HG03565 (cell line): ENCODE data around the gene ZCCHC18.
"Not testable (repeated sequence)": the region's sequence is repeated elsewhere in the genome, so short reads cannot be mapped to it uniquely, and the experiment has no call there.

Experiments
- ATAC-seq: cut with Tn5 transposase; IDR thresholded peaks from one replicate; pipeline ENCODE4 v1.9.1; 2021; ENCODE audit warnings: mild to moderate bottlenecking, moderate library complexity; ENCODE audit not compliant: unreplicated experiment

ZCCHC18 gene

DNA sequence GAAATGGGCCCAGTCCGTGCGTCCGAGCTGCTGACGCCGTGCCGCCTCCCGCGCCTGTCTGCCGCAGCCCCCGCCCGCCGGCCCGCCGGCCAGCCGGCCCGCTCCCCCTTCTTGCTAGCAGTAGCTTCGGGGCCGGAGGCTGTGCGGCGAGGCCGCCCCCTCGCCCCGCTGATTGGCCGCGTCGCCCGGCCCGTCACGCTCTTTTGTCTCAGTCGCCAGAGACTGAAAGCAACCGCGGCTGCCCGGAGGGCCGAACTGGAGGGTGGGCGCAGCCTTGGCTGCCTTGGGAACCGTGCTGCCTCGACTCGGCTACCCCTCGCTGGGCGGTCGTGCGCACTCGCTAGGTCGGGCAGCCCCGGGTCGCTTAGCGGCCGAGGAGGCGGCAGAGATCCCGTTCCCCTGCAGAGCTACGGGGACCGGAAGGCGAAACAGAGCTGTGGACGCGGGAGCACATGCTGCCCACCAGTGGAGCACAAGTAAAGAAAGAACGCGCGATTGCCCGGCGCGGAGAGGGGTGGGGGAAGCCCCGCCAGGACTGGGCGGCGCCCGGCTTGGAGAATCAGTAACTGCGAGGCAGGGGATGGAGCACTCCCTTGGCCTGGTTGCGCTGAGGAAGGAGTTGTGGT, at the start of gene ZCCHC18:
TSS of gene ZCCHC18 (plus strand) at position 198 of the 626 bp plus-strand sequence. CDS start 1,589 bp downstream, outside the sequence.
- peak; percentile 53 for ATAC-seq

DNA sequence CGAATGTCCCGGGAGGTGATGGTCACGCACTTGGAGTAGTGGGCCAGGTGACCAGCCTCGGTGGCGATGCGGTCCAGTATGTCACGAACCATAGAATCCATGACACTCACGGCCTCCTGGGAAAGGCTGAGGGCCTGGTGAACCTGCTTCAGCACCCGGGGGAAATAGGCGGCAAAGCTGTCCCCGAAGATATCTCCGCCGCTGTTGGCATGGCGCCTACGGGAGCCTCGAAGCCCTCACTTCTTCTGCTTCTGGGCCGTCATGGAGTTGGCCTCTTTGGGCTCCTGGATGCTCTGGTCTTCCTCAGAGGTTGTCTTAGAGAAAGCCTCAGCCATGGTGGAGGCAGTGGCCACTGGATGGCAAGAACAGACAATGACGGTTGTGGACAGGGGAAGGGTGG, 49.7 kb upstream of the ZCCHC18 start:
- ATAC-seq = not testable (repeated sequence)

DNA sequence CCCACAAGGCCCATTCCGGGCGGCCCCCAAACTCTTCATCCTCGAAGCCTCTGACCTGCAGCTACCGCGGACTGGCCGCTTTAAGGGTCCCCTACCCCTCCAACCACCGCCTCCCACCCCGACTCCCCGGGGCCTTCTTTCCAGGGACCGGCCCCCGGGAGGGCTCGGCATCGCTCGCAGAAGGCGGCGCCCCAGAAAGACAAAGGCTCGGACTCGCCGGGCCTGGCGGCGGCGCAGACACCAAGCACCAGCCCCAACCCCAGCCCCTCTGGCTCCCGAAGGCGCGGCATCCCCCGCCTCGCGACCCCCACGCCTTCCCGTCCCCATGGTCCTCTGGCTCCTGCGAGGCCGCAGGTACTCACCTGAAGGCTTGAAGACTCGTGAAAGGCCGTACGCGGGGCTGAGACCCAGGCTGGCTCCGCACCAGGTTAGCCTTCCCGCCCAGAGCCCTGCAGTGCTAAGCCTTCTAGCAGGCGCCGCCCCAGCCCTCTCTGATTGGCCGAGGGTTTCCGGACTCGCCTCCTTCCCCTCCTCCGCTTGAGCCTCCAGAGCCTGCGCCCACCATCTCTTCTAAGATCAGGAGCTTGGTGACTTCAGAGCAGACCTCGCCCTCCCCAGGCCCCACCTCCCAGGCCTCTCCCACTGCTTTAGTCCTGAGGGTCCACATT, 36.4 kb upstream of the ZCCHC18 start, which contains the start of gene TMSB15C:
TSS of gene TMSB15C (minus strand) at position 459 of the 668 bp plus-strand sequence.
- ATAC-seq = peak; percentile 98

DNA sequence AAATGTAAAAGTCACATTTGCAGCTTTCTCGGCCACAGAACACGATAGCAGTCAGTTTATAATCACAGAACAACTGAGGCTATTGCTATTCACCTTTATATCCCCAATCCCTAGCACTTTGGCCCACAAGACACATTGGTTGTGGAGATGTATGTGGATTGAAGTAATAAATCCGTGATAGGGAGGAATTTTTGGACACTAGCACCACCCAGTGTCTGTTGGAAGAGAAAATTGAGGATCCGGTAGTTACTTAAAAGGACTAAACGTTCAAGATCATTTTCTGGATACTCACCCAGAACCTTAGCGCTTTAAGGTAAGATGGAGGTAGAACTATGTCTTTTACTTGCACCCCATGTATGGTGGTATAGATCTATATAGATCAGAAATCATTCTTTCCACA, 34.5 kb upstream of the ZCCHC18 start:
- not testable (repeated sequence) for ATAC-seq

DNA sequence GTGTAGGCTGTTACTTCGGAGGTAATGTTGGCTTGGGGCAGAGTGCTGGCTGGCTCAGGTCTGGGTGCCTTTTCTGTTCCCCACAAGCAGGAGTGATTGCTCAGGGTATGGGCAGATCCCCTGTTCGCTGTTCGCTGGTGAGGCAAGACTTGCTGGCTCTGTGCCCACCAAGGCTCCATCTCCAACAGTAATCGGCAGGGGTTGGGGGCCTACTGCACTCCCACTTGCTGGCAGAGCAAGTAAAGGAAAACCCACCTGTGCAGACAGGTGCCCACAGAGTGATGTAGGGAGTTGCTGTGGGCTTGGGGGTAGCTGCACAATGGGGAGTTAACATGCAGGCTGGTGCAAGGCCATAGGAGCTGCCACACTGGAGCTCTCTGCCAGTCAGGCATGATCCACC, 28.3 kb upstream of the ZCCHC18 start:
- no peak for ATAC-seq

DNA sequence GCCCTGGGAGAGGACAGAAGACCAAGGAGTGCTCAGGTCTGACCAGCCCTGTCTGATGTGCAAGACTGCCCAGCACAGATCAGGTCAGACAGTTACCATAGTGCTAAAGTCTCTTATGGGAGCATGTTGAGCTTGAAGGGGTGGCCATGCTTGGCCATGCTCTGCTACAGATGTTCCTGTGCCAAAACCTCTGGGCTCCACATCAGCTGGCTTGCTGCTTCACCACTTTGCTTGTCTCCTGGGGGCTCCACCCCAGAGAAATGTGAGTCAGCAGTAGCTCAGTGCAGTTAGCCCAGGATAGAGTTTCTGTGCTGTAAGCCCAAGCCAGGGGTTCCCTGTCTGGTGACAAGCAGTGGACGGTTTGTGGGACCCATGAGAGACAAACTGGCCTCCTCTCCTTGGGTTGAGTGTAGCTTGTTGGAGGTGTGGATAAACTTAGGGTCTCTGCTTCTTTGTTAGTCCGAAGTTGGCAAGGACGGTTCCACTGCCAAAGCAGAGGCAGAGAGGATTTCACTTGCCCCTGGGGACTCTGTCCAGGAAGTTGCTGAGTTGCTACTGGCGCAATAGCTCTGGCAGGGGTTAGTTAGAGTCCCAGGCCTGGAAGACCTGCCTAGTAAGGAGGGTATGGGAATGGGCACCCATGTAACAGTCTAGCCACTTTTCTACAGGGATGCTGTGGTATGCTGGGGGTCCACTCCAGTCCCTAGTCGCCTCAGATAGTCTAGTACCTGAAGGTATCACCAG, 27.6 kb upstream of the ZCCHC18 start:
- ATAC-seq = no peak

DNA sequence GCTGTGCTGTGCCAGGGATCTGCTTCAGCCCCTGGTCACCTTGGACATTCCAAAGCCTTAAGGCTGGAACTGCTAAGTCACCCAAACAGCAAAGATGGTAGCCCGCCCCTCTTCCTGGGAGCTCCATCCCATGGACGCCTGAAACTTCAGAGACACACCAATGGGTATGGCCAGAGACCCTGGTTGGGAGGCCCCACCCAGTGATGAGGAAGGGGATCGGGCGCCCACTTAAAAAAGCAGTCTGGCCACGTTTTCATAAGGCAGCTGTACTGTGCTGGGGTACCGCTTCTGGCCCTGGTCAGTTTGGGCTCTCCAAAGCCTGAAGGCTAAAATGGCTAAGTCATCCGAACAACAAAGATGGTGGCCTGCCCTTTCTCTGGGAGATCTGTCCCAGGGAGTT, 26.8 kb upstream of the ZCCHC18 start:
- no peak for ATAC-seq

DNA sequence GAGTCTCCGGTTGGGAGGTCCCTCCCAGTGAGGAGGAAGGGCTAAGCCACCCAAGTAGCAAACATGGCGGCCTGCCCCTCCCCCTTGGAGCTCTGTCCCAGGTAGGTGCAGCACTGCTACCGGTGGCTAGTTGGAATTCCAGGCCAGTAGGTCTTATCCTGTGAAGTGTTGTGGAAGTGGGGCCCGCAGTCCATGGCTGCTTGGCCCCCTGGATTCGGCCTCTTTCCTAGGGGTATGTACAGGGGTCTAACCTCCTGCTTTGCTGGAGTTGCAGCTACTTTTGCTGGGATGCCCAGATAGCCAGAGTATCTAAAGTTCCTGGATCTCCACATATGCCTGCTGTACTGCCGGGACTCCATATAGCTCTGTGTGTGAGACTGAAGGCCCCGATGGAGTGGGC, 26.4 kb upstream of the ZCCHC18 start:
- ATAC-seq = no peak

DNA sequence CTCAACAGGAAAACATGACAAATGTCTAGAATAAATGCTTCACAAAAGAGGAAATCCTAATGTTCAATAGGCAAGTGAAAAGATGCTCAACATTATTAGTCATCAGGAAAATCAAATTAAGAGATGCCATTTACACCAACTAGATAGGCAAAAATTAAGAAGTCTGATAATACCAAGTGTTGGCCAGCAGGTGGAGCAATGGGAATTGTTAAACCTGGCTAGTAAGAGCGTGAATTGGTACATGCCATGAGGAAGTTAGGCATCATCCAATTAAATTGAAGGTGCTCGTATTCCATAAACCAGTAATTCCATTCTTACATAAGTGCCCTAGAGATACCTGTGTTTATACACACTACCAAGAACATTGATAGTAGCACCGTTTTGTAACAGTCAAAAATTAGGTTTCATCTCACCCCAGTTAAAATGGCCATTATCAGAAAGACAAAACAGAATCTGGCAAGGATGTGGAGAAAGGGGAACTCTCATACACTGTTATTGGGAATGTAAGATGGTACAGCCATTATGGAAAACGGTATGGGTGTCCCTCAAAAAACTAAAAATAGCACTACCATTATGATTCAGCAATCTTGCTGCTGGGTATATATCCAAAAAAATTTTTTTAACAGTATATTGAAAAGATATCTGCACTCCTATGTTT, 14.0 kb upstream of the ZCCHC18 start:
- ATAC-seq = peak; percentile 67

DNA sequence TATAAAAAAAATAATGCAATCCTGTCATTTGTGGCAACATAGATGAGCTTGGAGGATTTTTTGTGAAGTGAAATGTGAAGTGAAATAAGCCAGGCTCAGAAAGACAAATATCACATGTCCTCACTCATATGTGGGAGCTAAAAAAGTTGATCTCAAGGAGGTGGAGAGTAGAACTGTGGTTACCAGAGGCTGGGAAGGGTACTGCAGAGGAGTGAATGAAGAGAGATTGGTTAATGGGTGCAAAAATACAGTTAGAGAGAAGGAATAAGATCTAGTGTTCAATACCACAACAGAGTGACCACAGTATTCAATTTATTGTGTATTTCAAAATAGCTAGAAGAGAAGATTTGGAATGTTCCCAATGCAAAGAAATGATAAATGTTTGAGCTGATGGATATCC, 13.4 kb upstream of the ZCCHC18 start:
- no peak for ATAC-seq

DNA sequence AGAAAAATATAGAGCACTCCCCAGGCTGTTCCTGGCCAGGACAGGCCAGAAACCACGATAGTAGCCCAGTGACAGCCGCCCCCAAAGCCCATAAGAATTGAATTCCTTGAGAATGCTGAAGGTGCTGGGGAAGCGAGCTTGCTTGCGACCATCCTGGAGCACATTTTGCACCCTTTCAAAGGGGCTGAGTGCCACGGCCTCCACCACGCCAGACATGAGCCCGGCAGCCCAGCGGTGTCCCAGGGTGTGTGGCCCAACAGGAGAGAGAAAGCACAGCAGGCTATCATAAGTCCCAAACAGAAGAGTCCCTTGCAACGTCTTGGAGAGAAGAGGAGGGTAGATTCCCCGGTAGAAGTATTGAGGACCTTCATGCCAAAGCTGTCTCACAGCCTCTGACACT, 7.6 kb upstream of the ZCCHC18 start:
- no peak for ATAC-seq

DNA sequence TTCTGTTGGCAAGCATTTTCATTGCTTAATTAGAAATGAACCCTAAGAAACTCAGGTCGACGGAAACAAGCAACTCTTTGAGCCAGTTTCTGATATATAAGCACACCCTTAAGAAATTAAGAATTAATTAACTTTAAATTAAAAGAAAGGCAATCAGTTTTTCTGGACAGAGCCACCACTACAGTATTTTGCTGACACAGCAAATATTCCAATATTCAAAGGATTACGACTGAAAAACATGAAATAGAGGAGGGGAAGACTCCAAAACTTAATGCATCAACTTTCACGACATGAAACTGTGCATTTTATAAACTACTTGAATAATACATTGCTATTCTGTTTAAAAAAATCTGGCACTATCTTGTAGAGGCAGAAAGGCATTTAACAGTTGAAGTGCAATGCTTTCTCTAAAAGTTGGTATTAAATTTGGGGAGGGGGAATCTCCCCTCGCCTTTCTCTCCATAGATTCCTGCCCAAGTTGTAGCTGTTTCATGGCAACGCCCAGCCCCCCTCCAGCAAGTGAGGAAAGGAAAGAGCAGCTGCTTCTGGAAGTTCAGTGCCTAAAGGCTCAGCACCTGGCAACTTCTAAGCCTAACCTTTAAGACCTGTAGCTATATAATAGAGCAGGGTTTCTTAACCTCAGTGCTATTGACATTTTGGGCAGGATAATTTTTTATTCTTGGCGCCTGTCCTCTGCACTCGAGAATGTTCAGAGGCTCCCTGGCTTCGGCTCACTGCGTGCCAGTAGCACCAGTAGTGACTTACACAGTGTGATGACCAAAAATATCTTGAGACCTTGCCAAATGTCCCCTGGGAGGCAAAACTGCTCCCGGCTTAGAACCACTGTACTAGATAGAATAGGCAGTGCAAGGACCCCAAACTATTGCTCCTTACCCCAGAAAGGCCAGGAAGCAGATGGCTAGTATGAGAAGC, 6.7 kb upstream of the ZCCHC18 start:
- no peak for ATAC-seq

DNA sequence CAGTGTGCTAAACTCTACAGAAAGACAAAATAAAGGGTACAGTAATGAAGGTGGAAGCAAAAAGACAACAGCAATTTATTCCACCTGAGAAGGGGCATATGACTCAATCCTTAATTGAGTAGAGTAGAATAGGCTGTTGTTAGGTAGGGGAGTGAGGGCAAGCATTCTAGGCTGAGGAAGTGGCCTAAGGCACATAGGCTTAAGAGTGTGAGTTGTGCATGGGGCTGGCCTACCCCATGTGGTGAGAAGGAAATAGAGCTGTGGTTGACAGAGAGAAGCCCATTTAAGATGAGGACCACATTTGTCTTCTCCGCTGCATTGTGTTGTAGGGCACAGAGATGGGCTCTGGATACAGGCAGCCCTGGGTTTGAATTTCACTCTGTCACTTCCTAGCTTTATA, 3.4 kb upstream of the ZCCHC18 start:
- no peak for ATAC-seq

DNA sequence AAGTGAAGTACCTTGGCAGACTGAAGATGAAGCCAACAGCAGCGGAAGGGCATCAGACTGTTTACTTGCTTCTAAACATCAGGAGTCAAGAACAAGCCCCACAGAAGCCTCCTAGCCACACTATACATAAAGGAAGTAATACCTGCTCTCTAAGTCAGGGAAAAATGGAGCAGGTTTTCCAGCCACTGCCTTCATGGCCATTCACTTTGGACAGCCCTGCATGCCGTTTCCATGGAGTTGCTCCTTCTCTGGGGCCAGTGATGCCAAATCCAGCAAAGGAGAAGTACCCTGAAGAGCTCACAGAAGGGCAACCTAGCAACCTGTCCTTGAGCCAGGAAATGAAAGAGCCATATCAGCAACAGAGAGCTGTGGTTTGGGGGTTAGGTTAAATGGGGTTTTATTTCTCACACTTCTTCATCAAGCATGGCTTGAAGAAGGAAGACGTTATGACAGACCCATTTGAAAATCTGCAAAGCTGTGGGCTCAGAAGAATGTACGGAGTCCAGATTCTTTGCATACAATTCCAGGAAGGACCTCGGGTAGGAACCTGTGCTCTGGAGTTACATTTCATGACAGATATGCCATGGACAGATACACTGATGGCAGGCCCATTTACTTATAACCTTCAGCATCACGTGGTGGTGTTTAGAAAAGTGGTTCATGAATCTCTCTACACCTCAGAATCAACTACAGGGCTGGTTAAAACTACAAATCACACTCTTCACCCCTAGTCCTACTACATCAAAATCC, 1.7 kb upstream of the ZCCHC18 start:
- peak; percentile 52 for ATAC-seq

DNA sequence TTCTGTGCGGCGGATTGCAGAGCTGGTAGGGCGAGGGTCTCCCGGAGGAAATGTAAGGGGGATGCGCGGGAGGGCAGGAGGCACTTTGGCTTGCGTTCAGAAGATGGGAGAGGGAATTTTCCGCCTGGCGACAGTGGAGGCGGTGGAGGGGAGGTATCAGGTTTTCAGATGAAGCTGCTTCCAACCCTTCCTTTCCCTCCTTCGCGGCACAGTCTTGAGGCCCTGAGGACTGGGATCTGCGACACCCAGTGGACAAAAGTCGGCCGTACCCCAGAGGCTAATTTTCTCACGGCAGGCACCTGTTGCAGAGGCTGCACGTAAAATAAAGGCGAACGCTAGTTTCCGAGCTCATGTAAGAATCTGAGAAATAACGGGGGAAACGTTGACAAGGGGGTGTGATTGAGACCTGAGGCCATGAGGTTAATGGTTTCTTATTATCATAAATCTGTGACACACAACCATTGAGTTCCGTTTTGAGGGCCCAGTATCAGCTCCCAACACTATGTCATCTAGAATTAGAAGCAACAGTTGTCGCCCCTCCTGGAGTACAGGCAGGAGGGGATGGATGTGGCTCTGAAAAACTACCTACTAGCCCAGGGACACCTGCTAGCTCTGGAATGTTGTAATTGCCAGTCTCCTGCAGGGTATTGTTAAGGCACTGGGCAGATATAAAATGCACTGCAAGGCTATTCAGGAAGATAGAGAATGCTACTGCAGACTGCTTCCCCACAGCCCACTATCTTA, 1.1 kb downstream of the ZCCHC18 start:
- ATAC-seq = peak; percentile 30

DNA sequence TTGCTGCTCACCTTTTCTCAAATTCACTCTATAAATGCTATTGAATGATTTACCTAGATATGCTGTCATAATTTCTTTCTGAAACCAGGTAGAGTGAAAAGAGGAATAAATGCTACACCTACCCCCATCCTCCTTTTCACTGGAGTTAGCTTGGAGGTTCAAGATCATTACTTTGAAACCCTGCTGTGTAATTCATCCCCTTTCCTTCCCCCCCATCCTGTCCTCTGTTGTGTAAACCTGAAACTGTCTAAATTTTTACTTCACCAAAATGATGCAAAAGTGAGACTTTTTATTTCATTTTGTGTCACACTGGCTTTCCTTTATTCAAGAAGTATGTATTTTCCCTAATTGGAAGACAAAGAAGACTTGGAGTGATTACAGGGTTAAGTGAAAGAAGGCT, 5.4 kb downstream of the ZCCHC18 start:
- ATAC-seq = no peak

DNA sequence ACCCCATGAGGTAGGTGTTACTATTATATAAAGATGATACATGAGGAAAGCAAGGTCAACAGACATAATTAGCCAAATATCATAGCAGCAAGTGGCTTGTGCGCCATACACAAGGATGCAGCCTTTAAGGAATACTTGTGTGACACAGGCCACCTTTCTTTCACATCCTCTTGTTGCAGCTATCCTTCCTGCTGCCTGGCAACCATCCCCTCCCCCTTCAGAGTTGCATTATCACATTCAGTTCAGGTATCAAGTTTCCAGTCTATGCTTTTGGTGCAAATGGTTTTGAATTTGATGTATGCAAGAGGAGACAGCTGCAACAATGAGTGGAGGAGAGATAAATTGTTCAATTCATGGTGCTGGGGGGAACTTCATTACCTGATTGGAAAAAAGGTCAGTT, 6.4 kb downstream of the ZCCHC18 start:
- no peak for ATAC-seq

DNA sequence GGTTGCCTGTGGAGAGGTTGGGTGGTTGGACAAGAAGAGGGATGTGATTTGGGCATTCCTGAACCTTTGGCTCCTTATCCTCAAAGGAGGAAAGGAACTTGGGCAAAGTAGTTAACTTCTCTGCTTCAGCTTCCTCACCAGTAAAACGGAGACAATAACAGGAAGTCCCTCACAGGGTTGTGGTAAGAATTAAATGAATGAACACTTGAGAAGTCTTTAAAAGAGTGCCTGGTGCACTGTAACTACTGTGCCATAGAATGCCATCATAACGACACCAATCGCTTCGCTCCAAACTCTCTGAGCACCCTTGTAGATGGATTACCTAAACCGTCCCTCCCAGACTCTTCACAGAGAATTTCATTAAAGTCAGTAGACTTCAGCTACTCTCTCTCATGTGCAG, 10.5 kb downstream of the ZCCHC18 start:
- peak; percentile 60 for ATAC-seq

DNA sequence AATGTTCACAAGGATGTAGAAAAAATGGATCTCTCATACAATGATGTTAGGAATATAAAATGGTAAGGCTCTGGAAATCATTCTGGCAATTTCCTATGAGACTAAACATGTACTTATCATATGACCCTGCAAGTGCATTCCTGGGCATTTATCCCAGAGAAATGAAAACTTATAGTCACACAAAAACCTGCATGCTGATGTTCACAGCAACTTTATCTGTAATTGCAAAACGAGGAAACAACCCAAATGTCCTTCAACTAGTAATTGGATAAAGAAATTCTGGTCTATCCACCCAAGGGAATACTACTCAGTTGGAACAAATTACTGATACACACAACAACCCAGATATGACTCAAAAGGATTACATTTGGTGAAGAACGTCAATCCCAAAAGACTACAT, 14.5 kb downstream of the ZCCHC18 start:
- no peak for ATAC-seq
